ENCODE results near the gene MRPL54.
"Not testable (repeated sequence)": the region's sequence is repeated elsewhere in the genome, so short reads cannot be mapped to it uniquely, and the experiment has no call there.

MRPL54 gene

DNA sequence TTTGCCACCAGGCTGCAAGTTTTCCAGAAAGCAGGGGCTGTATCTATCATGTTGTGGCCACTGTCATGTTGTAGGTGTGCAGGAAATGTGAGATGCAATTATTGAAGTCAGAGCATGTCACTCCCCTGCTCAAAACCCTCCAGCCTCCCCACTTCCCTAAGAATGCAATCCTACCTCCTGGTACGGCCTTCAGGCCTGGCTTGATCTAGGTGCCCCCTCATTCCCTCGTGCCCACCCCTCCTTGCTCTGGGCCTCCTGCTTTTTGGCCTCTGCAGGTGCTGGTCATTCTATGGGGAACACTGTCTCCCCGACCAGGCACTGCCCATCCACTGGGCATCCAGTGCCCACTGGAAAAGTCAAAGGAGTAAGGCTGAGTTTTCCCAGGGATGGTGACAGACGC lies 52.2 kb downstream of the MRPL54 start:
- Histone ChIP-seq H3K27me3 (ENCODE audit: control insufficient read depth in 1 of 2, insufficient read depth in 2 of 2, low read length in 2 of 2) (peaks cover 2 to 6% of the 10 kb centered on the region in 2 donors), H3K4me1 (ENCODE audit: control insufficient read depth, insufficient read depth, low read length) (no peaks in the 10 kb centered on the region), H3K9ac (ENCODE audit: low read length in 2 of 2) (no peak overlapping the region), H3K27ac (ENCODE audit: low read length) (no peak overlapping the region), H3K9me3 (ENCODE audit: control insufficient read depth in 2 of 2, low read length in 2 of 2) (no peaks in the 10 kb centered on the region), H3K4me3 (ENCODE audit: low read length in 2 of 2) (no peak overlapping the region), H3K36me3 (ENCODE audit: control insufficient read depth in 2 of 2, insufficient read depth in 2 of 2, low read length in 2 of 2) (no peaks in the 10 kb centered on the region)

DNA sequence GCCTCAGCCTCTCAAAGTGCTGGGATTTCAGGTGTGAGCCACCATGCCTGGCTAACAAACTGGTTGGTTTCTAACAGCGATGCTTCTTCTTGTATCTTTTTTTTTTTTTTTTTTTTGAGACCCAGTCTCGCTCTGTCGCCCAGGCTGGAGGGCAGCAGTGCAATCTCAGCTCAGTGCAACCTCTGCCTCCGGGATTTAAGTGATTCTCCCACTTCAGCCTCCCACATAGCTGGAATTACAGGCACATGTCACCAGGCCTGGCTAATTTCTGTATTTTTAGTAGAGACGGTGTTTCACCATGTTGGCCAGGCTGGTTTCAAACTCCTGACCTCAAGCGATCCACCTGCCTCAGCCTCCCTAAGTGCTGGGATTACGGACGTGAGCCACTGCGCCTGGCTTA lies 53.7 kb downstream of the MRPL54 start:
- H3K4me1 ChIP-seq (ENCODE audit: control insufficient read depth, insufficient read depth, low read length); H3K27me3 ChIP-seq (ENCODE audit: control insufficient read depth in 1 of 2, insufficient read depth in 2 of 2, low read length in 2 of 2); H3K9ac ChIP-seq (ENCODE audit: low read length in 2 of 2); H3K9me3 ChIP-seq (ENCODE audit: control insufficient read depth in 2 of 2, low read length in 2 of 2); H3K36me3 ChIP-seq (ENCODE audit: control insufficient read depth in 2 of 2, insufficient read depth in 2 of 2, low read length in 2 of 2); H3K27ac ChIP-seq (ENCODE audit: low read length); H3K4me3 ChIP-seq (ENCODE audit: low read length in 2 of 2): not testable (repeated sequence)

DNA sequence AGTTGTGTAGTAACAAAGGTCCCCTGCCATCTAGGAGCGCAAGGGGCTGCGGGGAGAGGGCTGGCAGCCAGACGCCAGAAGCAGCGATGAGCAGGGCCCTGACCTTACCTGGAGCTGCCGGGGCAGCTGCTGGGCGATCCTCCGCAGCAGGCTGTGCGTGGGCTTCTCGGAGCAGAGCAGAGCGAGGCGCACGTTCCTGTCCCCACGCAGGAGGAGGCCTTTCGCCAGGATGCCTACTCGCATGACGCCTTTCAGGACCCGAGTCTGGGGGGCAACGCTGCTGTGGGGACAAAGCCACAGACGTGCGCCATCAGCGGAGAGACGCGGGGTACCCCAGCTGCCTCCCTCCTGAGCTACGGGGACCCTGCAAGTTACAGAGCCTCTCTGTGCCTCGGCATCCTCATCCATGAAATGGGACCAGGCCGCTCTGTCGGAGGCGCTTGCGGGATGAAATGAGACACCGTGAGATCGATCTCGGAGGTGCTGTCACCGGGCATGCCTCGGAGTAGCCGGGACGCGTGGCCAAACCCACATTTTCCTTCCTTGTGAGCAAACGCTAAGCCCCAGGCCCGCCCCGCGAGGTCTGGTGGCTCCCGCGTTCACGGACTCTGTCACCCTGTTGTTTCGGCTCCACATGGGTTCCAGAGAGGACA lies 54.2 kb downstream of the MRPL54 start:
- H3K27me3 ChIP-seq (ENCODE audit: control insufficient read depth in 1 of 2, insufficient read depth in 2 of 2, low read length in 2 of 2): peaks cover 3% of the 10 kb centered on the region in 2 donors
- no peaks in the 10 kb centered on the region for H3K9me3 ChIP-seq (ENCODE audit: control insufficient read depth in 2 of 2, low read length in 2 of 2)

More for the DNA sequence above, 54.2 kb downstream of the MRPL54 start:
- no peak overlapping the region for H3K4me3 ChIP-seq (ENCODE audit: low read length in 2 of 2)
- no peaks in the 10 kb centered on the region for H3K4me1 ChIP-seq (ENCODE audit: control insufficient read depth, insufficient read depth, low read length)
- no peak overlapping the region for H3K9ac ChIP-seq (ENCODE audit: low read length in 2 of 2)
- H3K27ac ChIP-seq (ENCODE audit: low read length): no peak overlapping the region
- H3K36me3 ChIP-seq (ENCODE audit: control insufficient read depth in 2 of 2, insufficient read depth in 2 of 2, low read length in 2 of 2): no peaks in the 10 kb centered on the region

Data from stomach smooth muscle (tissue), 2 donors.